Neural cell (in vitro differentiated cells): Measurements from ENCODE around the gene RND2. TPM values are rescaled to one million over a fixed set of nuclear protein-coding genes. Genes with fewer than 3 reads are reported as not detected.

Source experiments
- H2AFZ ChIP-seq: fragments of 200-600, 300-800 bp; sonication (generic), shearing (Covaris generic); 2 replicates; pipeline ENCODE4 v1.6.0; 2014; ENCODE audit warnings: low read depth, mild to moderate bottlenecking, antibody characterized with exemption, low read length, moderate library complexity
- H3F3A ChIP-seq: fragments of 200-600 bp; shearing (Covaris generic); 2 replicates; pipeline ENCODE4 v1.6.1; 2016; ENCODE audit warnings: mild to moderate bottlenecking, moderate library complexity, mixed read lengths, antibody characterized with exemption, low read length; ENCODE audit not compliant: insufficient read depth, poor library complexity, severe bottlenecking
- H3K27ac ChIP-seq: fragments of 200-600, 300-800 bp; sonication (generic), shearing (Covaris generic); 2 replicates; pipeline ENCODE4 v1.5.1; 2014; ENCODE audit warnings: mild to moderate bottlenecking, low read length, moderate library complexity
- H3K27me3 ChIP-seq: fragments of 300-800, 200-600 bp; sonication (generic), shearing (Covaris generic); 2 replicates; pipeline ENCODE4 v1.6.0; 2014; ENCODE audit warnings: mild to moderate bottlenecking, low read depth, low read length, moderate library complexity; ENCODE audit not compliant: insufficient read depth
- H3K36me3 ChIP-seq: fragments of 300-800, 200-600 bp; sonication (generic), shearing (Covaris generic); 2 replicates; pipeline ENCODE4 v1.5.1; 2014; ENCODE audit warnings: mild to moderate bottlenecking, antibody characterized with exemption, low read length, moderate library complexity; ENCODE audit not compliant: insufficient read depth
- H3K4me2 ChIP-seq: fragments of 300-800, 200-600 bp; sonication (generic), shearing (Covaris generic); 2 replicates; pipeline ENCODE4 v1.6.0; 2014; ENCODE audit warnings: mild to moderate bottlenecking, low read length
- H3K4me3 ChIP-seq: fragments of 300-800, 200-600 bp; sonication (generic), shearing (Covaris generic); 2 replicates; pipeline ENCODE4 v1.5.1; 2014; ENCODE audit warnings: mild to moderate bottlenecking, low read length, moderate library complexity
- H3K79me2 ChIP-seq: fragments of 200-600 bp; shearing (Covaris generic); replicated peaks from 2 replicates; pipeline ENCODE4 v1.6.0; 2014; ENCODE audit warnings: mild to moderate bottlenecking, low read length, moderate library complexity; ENCODE audit not compliant: insufficient read depth
- H3K9ac ChIP-seq: fragments of 300-800, 200-600 bp; sonication (generic), shearing (Covaris generic); 2 replicates; pipeline ENCODE4 v1.6.1; 2016; ENCODE audit warnings: mild to moderate bottlenecking, low read length, mixed read lengths
- H3K9me2 ChIP-seq: fragments of 200-600 bp; shearing (Covaris generic); 2 replicates; pipeline ENCODE4 v1.6.1; 2016; ENCODE audit warnings: mild to moderate bottlenecking, low read length, mixed read lengths; ENCODE audit not compliant: insufficient read depth
- H3K9me3 ChIP-seq: fragments of 200-600, 300-800 bp; sonication (generic), shearing (Covaris generic); 2 replicates; pipeline ENCODE4 v1.6.1; 2016; ENCODE audit warnings: mild to moderate bottlenecking, mixed run types, low read length, moderate library complexity, mixed read lengths
- H4K20me1 ChIP-seq: fragments of 200-600 bp; shearing (Covaris generic); 2 replicates; pipeline ENCODE4 v1.6.1; 2016; ENCODE audit warnings: mild to moderate bottlenecking, mixed run types; ENCODE audit not compliant: insufficient read depth
- EP300 ChIP-seq: fragments of 450-650 bp; conservative IDR thresholded peaks from 2 replicates; pipeline ENCODE4 v1.6.1; 2014; ENCODE audit warnings: antibody characterized with exemption, mild to moderate bottlenecking, moderate library complexity; ENCODE audit not compliant: poor library complexity, severe bottlenecking
- EZH2 ChIP-seq: fragments of 200-600, 300-800 bp; shearing (Covaris generic), sonication (generic); IDR thresholded peaks from 2 replicates; pipeline ENCODE4 v1.6.1; 2014; ENCODE audit warnings: antibody characterized with exemption, low read length, borderline replicate concordance, mild to moderate bottlenecking; ENCODE audit not compliant: insufficient read depth, poor library complexity, severe bottlenecking
- MXI1 ChIP-seq: fragments of 450-650 bp; conservative IDR thresholded peaks from 2 replicates; pipeline ENCODE4 v1.6.1; 2014; ENCODE audit warnings: antibody characterized with exemption, mild to moderate bottlenecking; ENCODE audit not compliant: poor library complexity, severe bottlenecking
- POLR2AphosphoS5 ChIP-seq: IDR thresholded peaks from 2 replicates; pipeline ENCODE4 v1.6.1; 2012
- RAD21 ChIP-seq: fragments of 450-650 bp; conservative IDR thresholded peaks from 2 replicates; pipeline ENCODE4 v1.6.1; 2014; ENCODE audit warnings: antibody characterized with exemption, mild to moderate bottlenecking, moderate library complexity
- SMC3 ChIP-seq: fragments of 450-650 bp; conservative IDR thresholded peaks from 2 replicates; pipeline ENCODE4 v1.6.1; 2014; ENCODE audit warnings: antibody characterized with exemption, mild to moderate bottlenecking, moderate library complexity; ENCODE audit not compliant: poor library complexity
- TAF1 ChIP-seq: IDR thresholded peaks from 2 replicates; pipeline ENCODE4 v1.6.1; 2012; ENCODE audit warnings: low read depth
- polyA plus RNA-seq: library from polyadenylated mRNA; depleted of rRNA; stranded (reverse); fragments of >200 nt; gene quantifications from 2 replicates; pipeline ENCODE4 v1.2.3, GENCODE V29; 2014
- TF ChIP-seq, protein P1 (sequence below): fragments of 450-650 bp; IDR thresholded peaks from 2 replicates; pipeline ENCODE4 v1.5.1; 2014; ENCODE audit warnings: antibody characterized with exemption, mild to moderate bottlenecking, moderate library complexity; ENCODE audit not compliant: poor library complexity, severe bottlenecking
- TF ChIP-seq, protein P2 (sequence below): IDR thresholded peaks from 2 replicates; pipeline ENCODE4 v1.6.1; 2012; ENCODE audit warnings: borderline replicate concordance

Gene RND2
- polyA plus RNA-seq, 1 donor from 2014 or later, result 43.8 TPM

DNA sequence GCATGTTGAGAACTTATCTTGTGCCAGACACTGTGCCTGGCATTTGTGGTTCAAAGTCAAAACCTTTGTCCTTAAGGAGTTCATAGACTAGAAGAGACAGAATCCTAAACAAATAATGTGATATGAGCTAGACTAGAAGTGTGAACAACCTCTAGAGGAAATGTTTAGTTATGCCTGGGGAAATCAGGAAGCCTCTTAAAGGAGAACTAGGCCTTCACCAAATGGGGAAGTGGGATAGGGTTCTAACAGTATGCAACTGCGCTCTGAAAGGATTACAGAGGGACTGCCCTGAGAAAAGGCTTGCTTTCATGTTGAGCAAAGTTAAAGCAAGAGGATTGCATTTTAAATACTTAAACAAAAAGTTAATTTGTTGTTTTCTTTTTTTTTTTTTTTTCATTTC lies 39.8 kb upstream of the RND2 start:
- Histone ChIP-seq H3K27ac (no peak overlapping the region), H3F3A (no peaks in the 10 kb centered on the region), H3K9ac (no peak overlapping the region), H3K79me2 (peaks cover 21% of the 10 kb centered on the region), H3K36me3 (peaks cover 11% of the 10 kb centered on the region), H3K9me3 (no peaks in the 10 kb centered on the region), H3K4me2 (no peak overlapping the region), H3K9me2 (no peaks in the 10 kb centered on the region), H3K27me3 (no peaks in the 10 kb centered on the region), H4K20me1 (no peaks in the 10 kb centered on the region), H3K4me3 (no peak overlapping the region), H2AFZ (no peak overlapping the region)
- TF ChIP-seq EP300 (no peak), POLR2AphosphoS5 (no peak)
- TF ChIP-seq, protein P1, sequence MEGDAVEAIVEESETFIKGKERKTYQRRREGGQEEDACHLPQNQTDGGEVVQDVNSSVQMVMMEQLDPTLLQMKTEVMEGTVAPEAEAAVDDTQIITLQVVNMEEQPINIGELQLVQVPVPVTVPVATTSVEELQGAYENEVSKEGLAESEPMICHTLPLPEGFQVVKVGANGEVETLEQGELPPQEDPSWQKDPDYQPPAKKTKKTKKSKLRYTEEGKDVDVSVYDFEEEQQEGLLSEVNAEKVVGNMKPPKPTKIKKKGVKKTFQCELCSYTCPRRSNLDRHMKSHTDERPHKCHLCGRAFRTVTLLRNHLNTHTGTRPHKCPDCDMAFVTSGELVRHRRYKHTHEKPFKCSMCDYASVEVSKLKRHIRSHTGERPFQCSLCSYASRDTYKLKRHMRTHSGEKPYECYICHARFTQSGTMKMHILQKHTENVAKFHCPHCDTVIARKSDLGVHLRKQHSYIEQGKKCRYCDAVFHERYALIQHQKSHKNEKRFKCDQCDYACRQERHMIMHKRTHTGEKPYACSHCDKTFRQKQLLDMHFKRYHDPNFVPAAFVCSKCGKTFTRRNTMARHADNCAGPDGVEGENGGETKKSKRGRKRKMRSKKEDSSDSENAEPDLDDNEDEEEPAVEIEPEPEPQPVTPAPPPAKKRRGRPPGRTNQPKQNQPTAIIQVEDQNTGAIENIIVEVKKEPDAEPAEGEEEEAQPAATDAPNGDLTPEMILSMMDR, result no peak

DNA sequence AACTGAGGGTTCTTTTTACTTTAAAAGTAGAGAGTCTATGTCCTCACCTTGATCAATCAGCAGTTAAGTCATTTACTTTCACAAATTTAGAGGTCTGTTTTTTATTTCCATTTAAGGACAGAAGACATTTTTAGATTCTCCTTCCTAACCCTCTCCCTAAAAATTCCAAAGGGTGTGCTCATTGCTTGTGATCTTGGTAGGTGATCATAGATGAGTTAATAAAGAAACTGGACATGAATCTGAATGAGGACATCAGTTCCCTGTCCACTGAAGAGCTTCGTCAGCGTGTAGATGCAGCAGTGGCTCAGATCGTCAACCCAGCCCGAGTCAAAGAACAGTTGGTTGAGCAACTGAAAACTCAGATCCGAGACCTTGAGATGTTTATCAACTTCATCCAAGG lies 35.9 kb upstream of the RND2 start:
- H3K27me3 ChIP-seq, result no peaks in the 10 kb centered on the region
- no peak overlapping the region for H3K9ac ChIP-seq
- peaks cover 12% of the 10 kb centered on the region for H3K36me3 ChIP-seq
- H3K9me2 ChIP-seq, result no peaks in the 10 kb centered on the region
- H3K79me2 ChIP-seq, result no peaks in the 10 kb centered on the region
- no peaks in the 10 kb centered on the region for H3F3A ChIP-seq
- no peaks in the 10 kb centered on the region for H3K9me3 ChIP-seq
- no peak for TF ChIP-seq SMC3
- TF ChIP-seq TAF1, result no peak
- TF ChIP-seq, protein P2, sequence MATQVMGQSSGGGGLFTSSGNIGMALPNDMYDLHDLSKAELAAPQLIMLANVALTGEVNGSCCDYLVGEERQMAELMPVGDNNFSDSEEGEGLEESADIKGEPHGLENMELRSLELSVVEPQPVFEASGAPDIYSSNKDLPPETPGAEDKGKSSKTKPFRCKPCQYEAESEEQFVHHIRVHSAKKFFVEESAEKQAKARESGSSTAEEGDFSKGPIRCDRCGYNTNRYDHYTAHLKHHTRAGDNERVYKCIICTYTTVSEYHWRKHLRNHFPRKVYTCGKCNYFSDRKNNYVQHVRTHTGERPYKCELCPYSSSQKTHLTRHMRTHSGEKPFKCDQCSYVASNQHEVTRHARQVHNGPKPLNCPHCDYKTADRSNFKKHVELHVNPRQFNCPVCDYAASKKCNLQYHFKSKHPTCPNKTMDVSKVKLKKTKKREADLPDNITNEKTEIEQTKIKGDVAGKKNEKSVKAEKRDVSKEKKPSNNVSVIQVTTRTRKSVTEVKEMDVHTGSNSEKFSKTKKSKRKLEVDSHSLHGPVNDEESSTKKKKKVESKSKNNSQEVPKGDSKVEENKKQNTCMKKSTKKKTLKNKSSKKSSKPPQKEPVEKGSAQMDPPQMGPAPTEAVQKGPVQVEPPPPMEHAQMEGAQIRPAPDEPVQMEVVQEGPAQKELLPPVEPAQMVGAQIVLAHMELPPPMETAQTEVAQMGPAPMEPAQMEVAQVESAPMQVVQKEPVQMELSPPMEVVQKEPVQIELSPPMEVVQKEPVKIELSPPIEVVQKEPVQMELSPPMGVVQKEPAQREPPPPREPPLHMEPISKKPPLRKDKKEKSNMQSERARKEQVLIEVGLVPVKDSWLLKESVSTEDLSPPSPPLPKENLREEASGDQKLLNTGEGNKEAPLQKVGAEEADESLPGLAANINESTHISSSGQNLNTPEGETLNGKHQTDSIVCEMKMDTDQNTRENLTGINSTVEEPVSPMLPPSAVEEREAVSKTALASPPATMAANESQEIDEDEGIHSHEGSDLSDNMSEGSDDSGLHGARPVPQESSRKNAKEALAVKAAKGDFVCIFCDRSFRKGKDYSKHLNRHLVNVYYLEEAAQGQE, result no peak
- TF ChIP-seq RAD21, result no peak
- TF ChIP-seq EZH2, result no peak
- no peak for TF ChIP-seq MXI1
- TF ChIP-seq, protein P1, result no peak
- TF ChIP-seq EP300, result no peak
- no peak for TF ChIP-seq POLR2AphosphoS5
- no peaks in the 10 kb centered on the region for H4K20me1 ChIP-seq
- H2AFZ ChIP-seq, result no peak overlapping the region
- H3K27ac ChIP-seq, result no peak overlapping the region
- no peak overlapping the region for H3K4me2 ChIP-seq
- H3K4me3 ChIP-seq, result no peak overlapping the region
